GM20000 (cell line): Measurements from ENCODE around the gene BNIP1.
"Not testable (repeated sequence)": the region's sequence is repeated elsewhere in the genome, so short reads cannot be mapped to it uniquely, and the experiment has no call there.

Source experiments
- DNase-seq: peaks from one replicate; pipeline ENCODE4 v3.0.0; 2012; ENCODE audit warnings: low spot score
- CTCF ChIP-seq: IDR thresholded peaks from 2 replicates; pipeline ENCODE4 v1.5.1; 2012; ENCODE audit warnings: mild to moderate bottlenecking, control low read depth; ENCODE audit errors: extremely low read depth, missing control alignments

Gene BNIP1

GRCh38 chr5:173148354-173148753, 4.0 kb downstream of the BNIP1 start:
- DNase-seq: no peak
- no peak for TF ChIP-seq CTCF

- no peak for TF ChIP-seq CTCF
Observed at GRCh38 chr5:173152547-173152946, 8.2 kb downstream of the BNIP1 start.

GRCh38 chr5:173153842-173154241, 9.5 kb downstream of the BNIP1 start:
- no peak for TF ChIP-seq CTCF
- no peak for DNase-seq

More at GRCh38 chr5:173152547-173152946, 8.2 kb downstream of the BNIP1 start:
- no peak for DNase-seq

- not testable (repeated sequence) for DNase-seq
Observed at GRCh38 chr5:173154619-173155018, 10.3 kb downstream of the BNIP1 start.

GRCh38 chr5:173155912-173156311, 11.6 kb downstream of the BNIP1 start:
- DNase-seq: no peak
- TF ChIP-seq CTCF: no peak

GRCh38 chr5:173158366-173158765, 14.0 kb downstream of the BNIP1 start:
- no peak for TF ChIP-seq CTCF
- DNase-seq: no peak

- no peak for TF ChIP-seq CTCF
- DNase-seq: no peak
Observed at GRCh38 chr5:173159256-173159655, 14.9 kb downstream of the BNIP1 start.

- no peak for TF ChIP-seq CTCF
- no peak for DNase-seq
Observed at GRCh38 chr5:173161148-173161547, 16.8 kb downstream of the BNIP1 start.
